HepG2 (cell line): ENCODE measurements around the gene PARVA. TPM values are rescaled to one million over a fixed set of nuclear protein-coding genes. Genes with fewer than 3 reads are reported as not detected.

Experiments used
- ATAC-seq: fragments of 200-7000 bp; cut with Tn5 transposase; 3 replicates; pipeline ENCODE4 v1.9.1; 2020; ENCODE audit warnings: mild to moderate bottlenecking, moderate library complexity
- BruUV-seq: library from RNA; stranded (reverse); fragments of 400-500 nt; replicated peaks from 2 replicates; lab custom pipeline; 2021; lab: Mats Ljungman, UMichigan
- CTCF ChIA-PET: fragments of 300-600 bp; formaldehyde crosslinking; extraction: SDS; loops from one replicate; lab custom pipeline; 2021; ENCODE audit warnings: low total read pairs, inconsistent platforms, low intra/inter-chr PET ratio; lab: Yijun Ruan, JAX
- POLR2A ChIA-PET: fragments of 350-600 bp; sonication (Branson Sonifier 250); formaldehyde crosslinking; loops from one replicate; lab custom pipeline; 2020; ENCODE audit warnings: antibody characterized with exemption, inconsistent platforms; lab: Yijun Ruan, JAX
- DNase-seq: peaks from one replicate; pipeline ENCODE4 v3.0.0-alpha.2; 2015; ENCODE audit warnings: low spot score
- FAIRE-seq: peaks from 3 replicates; lab custom pipeline; 2011; peaks lifted over from hg19 to GRCh38; lab: Jason Lieb, UNC
- H2AFZ ChIP-seq: one replicate; pipeline ENCODE4 v1.6.1; 2011; ENCODE audit warnings: low read length, inconsistent platforms
- H3K27ac ChIP-seq: fragments of 300-600 bp; 3 replicates; pipeline ENCODE4 v1.8.0; 2011; ENCODE audit warnings: mixed run types, mild to moderate bottlenecking, mixed read lengths, low read length, inconsistent platforms; ENCODE audit not compliant: insufficient read depth; ENCODE audit errors: extremely low read length
- H3K27me3 ChIP-seq, 2 experiments: fragments of 200-600 bp in 1 of 2; 2 replicates in 1 of 2; 3 replicates in 1 of 2; pipeline versions ENCODE4 v1.6.0 to v1.8.0; 2011; ENCODE audit warnings: low read length in 2 of 2, mild to moderate bottlenecking in 2 of 2, moderate library complexity in 2 of 2, inconsistent platforms in 1 of 2; ENCODE audit not compliant: insufficient read depth in 2 of 2, control insufficient read depth in 1 of 2
- H3K36me3 ChIP-seq, 2 experiments: fragments of 200-600 bp in 1 of 2; replicated peaks in 1 of 2; 2 replicates in 1 of 2; 3 replicates in 1 of 2; pipeline versions ENCODE4 v1.5.1 to v1.8.0; 2011; ENCODE audit warnings: low read length in 2 of 2, inconsistent platforms in 1 of 2; ENCODE audit not compliant: insufficient read depth in 2 of 2, control insufficient read depth in 1 of 2
- H3K4me1 ChIP-seq: 2 replicates; pipeline ENCODE4 v1.5.1; 2012; ENCODE audit warnings: low read length, inconsistent platforms; ENCODE audit not compliant: insufficient read depth
- H3K4me2 ChIP-seq: 2 replicates; pipeline ENCODE4 v1.6.0; 2011; ENCODE audit warnings: low read depth, low read length, inconsistent platforms
- H3K4me3 ChIP-seq, 3 experiments: fragments of 200-600 bp in 1 of 3; sonication (generic), shearing (Covaris generic) in 1 of 3; replicated peaks in 1 of 3; 2 replicates each; pipeline ENCODE4 v1.5.1; 2011 to 2016; ENCODE audit warnings: low read length in 3 of 3, inconsistent platforms in 2 of 3, low read depth in 2 of 3, mild to moderate bottlenecking in 2 of 3, control low read depth in 1 of 3, mixed read lengths in 1 of 3; ENCODE audit not compliant: insufficient read depth in 1 of 3
- H3K79me2 ChIP-seq: one replicate; pipeline ENCODE4 v1.6.1; 2011; ENCODE audit warnings: low read length, inconsistent platforms; ENCODE audit not compliant: insufficient read depth
- H3K9ac ChIP-seq: 2 replicates; pipeline ENCODE4 v1.6.0; 2011; ENCODE audit warnings: mild to moderate bottlenecking, low read depth, low read length, inconsistent platforms; ENCODE audit not compliant: insufficient read depth
- H3K9me3 ChIP-seq: 2 replicates; pipeline ENCODE4 v1.5.1; 2012; ENCODE audit warnings: mild to moderate bottlenecking, low read length
- H4K20me1 ChIP-seq: 2 replicates; pipeline ENCODE4 v1.6.0; 2011; ENCODE audit warnings: inconsistent platforms, mild to moderate bottlenecking, low read length, moderate library complexity; ENCODE audit not compliant: insufficient read depth
- ARNT2 ChIP-seq: sonication (generic); formaldehyde crosslinking; IDR thresholded peaks from 2 replicates; pipeline ENCODE4 v1.8.0; 2022; ENCODE audit warnings: mild to moderate bottlenecking, low read depth, missing genetic modification reagents, moderate library complexity
- ATF5 ChIP-seq: sonication (generic); formaldehyde crosslinking; IDR thresholded peaks from 2 replicates; pipeline ENCODE4 v1.4.0; 2020; ENCODE audit warnings: mild to moderate bottlenecking, low read depth, missing genetic modification reagents
- CERS6 ChIP-seq: sonication (generic); formaldehyde crosslinking; IDR thresholded peaks from 2 replicates; pipeline ENCODE4 v1.5.0; 2020; ENCODE audit warnings: missing genetic modification reagents
- ELF3 ChIP-seq: IDR thresholded peaks from 2 replicates; pipeline ENCODE4 v1.6.1; 2016; ENCODE audit warnings: missing genetic modification reagents, missing compliant biosample characterization
- FOSL2 ChIP-seq: sonication (generic); formaldehyde crosslinking; IDR thresholded peaks from 2 replicates; pipeline ENCODE4 v1.4.0; 2020; ENCODE audit warnings: missing genetic modification reagents
- HINFP ChIP-seq: sonication (generic); formaldehyde crosslinking; IDR thresholded peaks from 2 replicates; pipeline ENCODE4 v1.4.0; 2020; ENCODE audit warnings: low read depth, mild to moderate bottlenecking, missing genetic modification reagents
- JUND ChIP-seq: sonication (generic); formaldehyde crosslinking; IDR thresholded peaks from 2 replicates; pipeline ENCODE4 v1.8.0; 2022; ENCODE audit warnings: mild to moderate bottlenecking, missing genetic modification reagents
- KDM5A ChIP-seq: fragments of 200-600 bp; sonication (generic); IDR thresholded peaks from 2 replicates; pipeline ENCODE4 v1.7.0; 2018; ENCODE audit warnings: antibody characterized with exemption, mild to moderate bottlenecking, low read length, borderline replicate concordance
- MAFK ChIP-seq, 2 experiments: IDR thresholded peaks in 1 of 2; conservative IDR thresholded peaks in 1 of 2; 2 replicates each; pipeline ENCODE4 v1.6.1; 2011; ENCODE audit warnings: improper control_type of control experiment in 2 of 2, low read length in 2 of 2
- MEIS1 ChIP-seq: sonication (generic); formaldehyde crosslinking; IDR thresholded peaks from 2 replicates; pipeline ENCODE4 v1.9.0; 2021; ENCODE audit warnings: mild to moderate bottlenecking, missing genetic modification reagents, moderate library complexity, borderline replicate concordance
- MIER3 ChIP-seq: IDR thresholded peaks from 2 replicates; pipeline ENCODE4 v1.6.1; 2016; ENCODE audit warnings: missing compliant biosample characterization, borderline replicate concordance
- MLLT10 ChIP-seq: sonication (generic); formaldehyde crosslinking; IDR thresholded peaks from 2 replicates; pipeline ENCODE4 v1.4.0; 2020; ENCODE audit warnings: missing genetic modification reagents
- SATB2 ChIP-seq: sonication (generic); formaldehyde crosslinking; IDR thresholded peaks from 2 replicates; pipeline ENCODE4 v1.5.0; 2020; ENCODE audit warnings: missing genetic modification reagents
- TP53 ChIP-seq: sonication (generic); formaldehyde crosslinking; conservative IDR thresholded peaks from 2 replicates; pipeline ENCODE4 v1.4.0; 2020; ENCODE audit warnings: missing genetic modification reagents
- ZFYVE20 ChIP-seq: sonication (generic); formaldehyde crosslinking; IDR thresholded peaks from 2 replicates; pipeline ENCODE4 v1.8.0; 2023; ENCODE audit warnings: low read depth, mild to moderate bottlenecking, moderate library complexity, missing genetic modification reagents, borderline replicate concordance
- ZNF432 ChIP-seq: sonication (generic); formaldehyde crosslinking; IDR thresholded peaks from 2 replicates; pipeline ENCODE4 v1.5.0; 2020; ENCODE audit warnings: missing genetic modification reagents, mild to moderate bottlenecking, borderline replicate concordance
- ZNF670 ChIP-seq: sonication (generic); formaldehyde crosslinking; IDR thresholded peaks from 2 replicates; pipeline ENCODE4 v1.8.0; 2022; ENCODE audit warnings: mild to moderate bottlenecking, missing genetic modification reagents, borderline replicate concordance
- ZNF792 ChIP-seq: IDR thresholded peaks from 2 replicates; pipeline ENCODE4 v1.6.1; 2016
- ZNF841 ChIP-seq: sonication (generic); formaldehyde crosslinking; IDR thresholded peaks from 2 replicates; pipeline ENCODE4 v1.8.1; 2023; ENCODE audit warnings: missing genetic modification reagents, borderline replicate concordance
- WGBS: methylation state at CpG from one replicate; pipeline ENCODE4 v1.1.6; 2017; ENCODE audit warnings: low lambda C conversion rate; 5-methylcytosine and 5-hydroxymethylcytosine counted together
- in situ Hi-C: cut with HindIII; loops from 2 replicates; pipeline ENCODE4 v1.10.0; 2017; ENCODE audit warnings: low pct_unique_long_range_greater_than_20kb; ENCODE audit not compliant: extremely low pct_ligation_motif_present
- intact Hi-C: fragments of 100-400 bp; cut with micrococcal nuclease; formaldehyde crosslinking; loops from one replicate; pipeline ENCODE4 v1.10.0; 2022; ENCODE audit not compliant: unreplicated experiment
- polyA plus RNA-seq, 8 experiments: library from polyadenylated mRNA; depleted of rRNA in 3 of 8; stranded (reverse) in 7 of 8; unstranded in 1 of 8; fragments of >200 nt; fragmentation: Illumina TruSeq in 4 of 8; extraction: Trizol in 4 of 8; gene quantifications; 2 replicates each; pipeline versions ENCODE4 v1.2.1 to v1.2.3, GENCODE V29; 2011 to 2016; ENCODE audit warnings: low read depth in 4 of 8, missing spikeins in 1 of 8, mixed read lengths in 1 of 8; ENCODE audit not compliant: insufficient read depth in 1 of 8
- total RNA-seq, 5 experiments: library from RNA; depleted of rRNA; stranded (reverse); fragments of >200 nt; fragmentation: Illumina TruSeq; extraction: Trizol; gene quantifications; 2 replicates each; pipeline ENCODE4 v1.2.3, GENCODE V29; 2016; ENCODE audit warnings: low read depth in 1 of 5
- TF ChIP-seq, protein P1 (sequence below): sonication (generic); formaldehyde crosslinking; IDR thresholded peaks from 2 replicates; pipeline ENCODE4 v1.5.0; 2020; ENCODE audit warnings: missing genetic modification reagents

Gene PARVA
- total and polyA plus RNA-seq, 2 of the 13 experiments (the other 11 are each of a cell fraction or from before 2014, with no cell fraction given) = 5.9 to 9.1 TPM

- H3K4me3 ChIP-seq = no peak overlapping the region
- 90% methylated on average over 9 of the region's 9 CpGs for WGBS
- no peak overlapping the region for H3K27ac ChIP-seq
- ATAC-seq (no peak), DNase-seq (no peak), FAIRE-seq (no peak)
- H3K4me1 ChIP-seq = 0 out of 2 replicates have a peak, but pooled peaks cover 2% of the 10 kb centered on the region
- ChIA-PET CTCF (no interaction called here), POLR2A (no interaction called here)
- intact Hi-C loops (no loop called here), in situ Hi-C loops (no loop called here)
- BruUV-seq = no TSS peak
- no peak overlapping the region for H3K9ac ChIP-seq
- H3K4me2 ChIP-seq = no peak overlapping the region
- no peaks in the 10 kb centered on the region for H3K9me3 ChIP-seq
- no peaks in the 10 kb centered on the region for H3K36me3 ChIP-seq
- TF ChIP-seq KDM5A (no peak), ZNF841 (CRISPR knock-in tag) (no peak), MLLT10 (CRISPR knock-in tag) (no peak), ZFYVE20 (CRISPR knock-in tag) (no peak), FOSL2 (no peak), ATF5 (no peak), TP53 (CRISPR knock-in tag) (no peak), JUND (CRISPR knock-in tag) (no peak), SATB2 (no peak), ELF3 (CRISPR knock-in tag) (no peak), HINFP (CRISPR knock-in tag) (no peak), MEIS1 (CRISPR knock-in tag) (no peak), MAFK (conservative IDR thresholded peaks at IDR 0.05 in 1 of 2, IDR thresholded peaks at IDR 0.05 in 1 of 2; ENCODE audit: low read length in 2 of 2) (no peak), ARNT2 (no peak), ZNF792 (no peak), ZNF432 (CRISPR knock-in tag) (no peak), ZNF670 (CRISPR knock-in tag) (no peak), MIER3 (CRISPR knock-in tag) (no peak), CERS6 (CRISPR knock-in tag) (no peak)
- TF ChIP-seq, protein P1, sequence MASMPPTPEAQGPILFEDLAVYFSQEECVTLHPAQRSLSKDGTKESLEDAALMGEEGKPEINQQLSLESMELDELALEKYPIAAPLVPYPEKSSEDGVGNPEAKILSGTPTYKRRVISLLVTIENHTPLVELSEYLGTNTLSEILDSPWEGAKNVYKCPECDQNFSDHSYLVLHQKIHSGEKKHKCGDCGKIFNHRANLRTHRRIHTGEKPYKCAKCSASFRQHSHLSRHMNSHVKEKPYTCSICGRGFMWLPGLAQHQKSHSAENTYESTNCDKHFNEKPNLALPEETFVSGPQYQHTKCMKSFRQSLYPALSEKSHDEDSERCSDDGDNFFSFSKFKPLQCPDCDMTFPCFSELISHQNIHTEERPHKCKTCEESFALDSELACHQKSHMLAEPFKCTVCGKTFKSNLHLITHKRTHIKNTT = no peak
- no peaks in the 10 kb centered on the region for H3K79me2 ChIP-seq
- no peaks in the 10 kb centered on the region for H4K20me1 ChIP-seq
- H3K27me3 ChIP-seq = no peaks in the 10 kb centered on the region
- no peak overlapping the region for H2AFZ ChIP-seq
These were observed 96.0 kb downstream of the PARVA start for GRCh38 chr11:12473381-12473780.
